Hindlimb muscle (tissue), 1 donor: ENCODE measurements around the gene ADPGK. TPM values are rescaled to one million over a fixed set of nuclear protein-coding genes. Genes with fewer than 3 reads are reported as not detected.
"Not testable (repeated sequence)": the region's sequence is repeated elsewhere in the genome, so short reads cannot be mapped to it uniquely, and the experiment has no call there.

Experiments used
- DNase-seq: peaks from one replicate; pipeline ENCODE4 v3.0.0-alpha.2; 2013
- polyA plus RNA-seq: library from polyadenylated mRNA; unstranded; fragments of 120-200 nt; gene quantifications from one replicate; pipeline ENCODE4 v1.2.1, GENCODE V29; 2013; ENCODE audit not compliant: insufficient read length

ADPGK gene
- polyA plus RNA-seq, 1 donor: 34.3 TPM

DNA sequence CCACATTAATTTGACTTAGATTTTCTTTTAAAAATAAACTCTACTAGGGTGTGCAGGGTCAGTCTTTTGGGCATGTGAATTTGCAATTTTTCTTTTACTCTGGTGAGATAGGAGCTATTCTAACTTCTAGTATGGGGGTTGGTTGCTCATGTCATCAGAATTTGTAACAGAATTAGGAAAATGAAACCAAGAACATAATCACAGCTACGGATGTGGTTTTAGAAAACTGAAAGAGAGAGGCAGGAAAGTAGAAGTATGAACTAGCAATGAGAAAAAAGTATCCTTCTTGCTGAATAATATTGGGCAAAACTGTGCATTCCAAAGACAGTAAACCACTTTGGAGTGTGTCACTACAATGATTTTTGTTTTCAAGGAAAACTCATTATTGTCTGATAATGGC lies 43.3 kb downstream of the ADPGK start:
- no peak for DNase-seq

DNA sequence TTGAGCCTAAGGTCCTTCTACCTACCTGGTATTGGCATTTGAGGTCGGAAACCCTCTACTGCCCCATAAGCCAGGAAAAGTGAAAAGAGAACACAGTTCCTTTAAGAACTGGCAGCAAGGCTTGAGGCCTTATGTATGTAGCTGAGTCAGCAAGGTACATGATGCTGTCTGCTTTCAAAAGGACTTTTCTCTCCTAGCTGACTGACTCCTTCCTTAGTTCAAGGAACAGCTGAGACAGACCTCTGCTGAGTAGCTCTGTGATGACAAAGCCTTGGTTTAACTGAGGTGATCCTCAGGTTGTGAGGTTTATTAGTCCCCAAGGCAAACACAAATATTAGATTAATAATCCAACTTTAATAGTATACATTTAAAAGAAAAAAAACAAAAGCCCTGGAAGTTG lies 45.8 kb downstream of the ADPGK start:
- DNase-seq: no peak

DNA sequence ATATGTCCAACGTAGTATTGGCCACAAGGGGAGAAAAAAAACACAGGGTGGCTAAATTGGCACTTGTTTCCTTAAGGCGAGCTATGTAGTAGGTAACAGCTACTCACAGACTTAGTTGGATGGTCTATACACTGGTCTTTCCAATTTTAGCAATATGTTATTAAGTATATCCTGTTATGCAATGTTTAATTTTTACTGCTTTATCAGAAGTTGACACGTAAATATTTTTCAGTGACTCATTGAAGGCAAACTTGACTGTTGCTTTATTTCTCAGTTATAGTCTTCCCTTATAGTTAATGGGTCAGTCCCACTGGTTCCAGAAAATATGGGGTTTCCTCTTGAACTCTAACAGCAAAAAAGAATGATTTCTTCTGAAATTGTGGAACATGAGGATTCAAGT lies 46.5 kb downstream of the ADPGK start:
- DNase-seq: no peak

DNA sequence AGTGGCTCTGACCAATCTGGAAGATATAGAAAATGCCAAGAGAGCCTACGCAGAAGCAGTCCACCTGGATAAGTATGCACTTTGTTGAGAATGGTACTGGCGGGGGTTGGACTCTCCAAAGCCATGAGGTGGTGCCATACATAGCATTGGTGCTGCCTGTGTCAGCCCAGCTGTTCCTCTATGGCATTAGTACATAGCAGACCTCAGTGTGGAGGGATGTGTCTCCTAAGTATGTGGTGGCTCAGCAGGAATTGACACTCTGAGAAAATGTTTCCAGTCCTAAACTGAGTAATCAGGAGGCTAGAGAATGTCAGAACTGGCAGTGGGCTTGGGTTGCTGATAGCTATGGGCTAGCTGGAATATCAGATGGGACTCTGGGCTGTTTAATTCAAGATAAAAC lies 48.4 kb downstream of the ADPGK start:
- DNase-seq: no peak

DNA sequence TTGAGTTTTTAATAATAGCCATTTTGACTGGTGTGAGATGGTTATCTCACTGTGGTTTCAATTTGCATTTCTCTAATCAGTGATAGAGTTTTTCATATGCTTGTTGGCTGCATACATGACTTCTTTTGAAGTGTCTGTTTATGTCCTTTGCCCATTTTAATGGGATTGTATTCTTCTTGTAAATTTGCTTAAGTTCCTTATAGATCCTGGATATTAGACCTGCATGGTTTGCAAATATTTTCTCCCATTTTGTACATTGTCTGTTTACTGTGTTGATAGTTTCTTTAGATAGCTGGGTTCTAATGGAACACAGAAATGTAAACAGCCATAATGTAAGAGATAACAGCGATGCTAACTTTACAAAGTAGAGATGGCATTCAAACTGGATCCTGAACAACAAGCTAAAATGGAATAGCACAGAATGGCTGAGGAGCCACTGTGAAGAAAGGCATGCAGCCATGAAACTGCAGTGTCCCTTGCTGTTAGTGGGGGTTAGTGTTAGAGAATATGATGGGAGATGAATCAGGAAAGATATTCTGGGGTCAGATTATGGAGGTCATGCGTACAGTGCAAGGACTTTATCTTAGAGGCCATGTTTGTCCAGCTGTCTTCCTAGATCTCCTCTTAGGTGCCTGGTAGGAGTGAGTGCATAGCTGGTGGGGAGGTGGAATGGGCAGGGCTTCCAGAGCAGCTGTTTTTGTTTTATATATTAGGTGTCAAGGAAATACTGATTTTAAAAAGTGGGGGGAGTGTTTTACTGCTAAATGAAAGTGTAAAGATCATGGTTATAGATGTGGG lies 49.4 kb downstream of the ADPGK start:
- no peak for DNase-seq

DNA sequence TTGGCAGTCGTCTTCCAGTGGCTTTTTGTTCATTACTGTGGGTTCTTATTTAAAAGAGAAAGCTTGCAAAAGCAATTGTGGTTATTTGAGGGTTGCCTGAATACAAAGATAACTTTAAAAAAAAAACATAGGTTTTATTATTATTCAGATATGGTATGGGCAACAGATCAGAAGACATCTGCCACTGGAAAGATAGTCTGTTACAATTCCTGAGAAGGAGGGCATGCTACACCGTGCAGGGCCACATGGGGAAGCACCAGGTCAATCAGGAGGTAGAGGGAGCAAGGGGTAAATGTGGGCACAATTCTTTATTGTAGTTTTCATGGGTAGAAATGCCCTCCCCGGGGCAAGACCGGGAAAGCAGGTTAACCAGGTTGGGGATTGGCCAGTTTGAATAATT lies 51.0 kb downstream of the ADPGK start:
- DNase-seq: no peak

DNA sequence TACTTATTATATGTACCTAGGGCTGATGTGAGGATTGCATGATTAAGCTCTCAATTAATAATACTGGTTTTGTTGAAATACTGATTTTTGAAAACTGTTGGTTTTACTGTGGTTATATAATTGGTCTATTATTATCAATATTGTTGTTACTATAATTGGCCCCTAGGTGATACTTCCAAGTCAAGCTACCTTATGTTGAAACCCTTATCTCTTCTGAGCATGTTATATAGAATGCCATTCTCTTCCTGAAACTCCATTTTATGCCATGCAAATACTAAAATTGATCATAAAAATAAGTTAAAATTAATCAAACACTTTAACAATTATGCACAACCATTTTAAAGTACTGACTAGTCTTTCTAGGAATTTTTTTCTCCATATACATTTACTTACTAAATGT lies 51.5 kb downstream of the ADPGK start:
- no peak for DNase-seq

DNA sequence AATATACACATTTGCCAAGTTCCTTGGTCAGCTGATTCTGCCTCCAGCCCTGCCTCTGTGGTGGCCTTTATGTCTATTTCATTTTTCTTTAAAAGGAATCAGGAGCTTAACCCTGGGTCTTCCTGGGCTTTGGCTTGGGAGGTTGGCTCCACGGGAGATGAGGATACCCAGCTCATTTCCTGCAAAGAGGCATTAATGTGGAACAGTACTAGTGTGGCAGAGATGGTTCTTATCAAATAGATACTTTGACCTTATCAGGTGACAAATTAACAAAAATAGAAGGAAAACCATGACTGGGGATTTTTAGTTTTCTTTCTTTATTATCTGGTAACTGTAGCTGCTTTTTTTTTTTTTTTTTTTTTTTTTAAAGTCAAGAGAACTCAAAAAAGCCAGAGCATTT lies 54.7 kb downstream of the ADPGK start:
- DNase-seq: no peak

DNA sequence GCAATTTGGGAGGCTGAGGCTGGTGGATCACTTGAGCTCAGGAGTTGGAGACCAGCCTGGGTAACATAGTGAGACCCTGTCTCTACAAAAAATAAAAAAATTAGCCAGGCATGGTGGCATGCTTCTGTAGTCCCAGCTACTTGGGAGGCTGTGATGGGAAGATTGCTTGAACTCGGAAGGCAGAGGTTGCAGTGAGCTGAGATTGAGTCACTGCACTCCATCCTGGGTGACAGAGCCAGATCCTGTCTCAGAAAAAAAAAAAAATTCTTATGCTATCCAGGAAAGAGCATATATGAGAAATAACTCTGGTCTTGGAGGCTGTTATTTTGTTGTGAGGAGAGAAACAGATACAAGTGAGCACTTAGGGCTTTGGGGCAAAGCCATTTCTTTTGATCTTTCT lies 55.3 kb downstream of the ADPGK start:
- DNase-seq: not testable (repeated sequence)

DNA sequence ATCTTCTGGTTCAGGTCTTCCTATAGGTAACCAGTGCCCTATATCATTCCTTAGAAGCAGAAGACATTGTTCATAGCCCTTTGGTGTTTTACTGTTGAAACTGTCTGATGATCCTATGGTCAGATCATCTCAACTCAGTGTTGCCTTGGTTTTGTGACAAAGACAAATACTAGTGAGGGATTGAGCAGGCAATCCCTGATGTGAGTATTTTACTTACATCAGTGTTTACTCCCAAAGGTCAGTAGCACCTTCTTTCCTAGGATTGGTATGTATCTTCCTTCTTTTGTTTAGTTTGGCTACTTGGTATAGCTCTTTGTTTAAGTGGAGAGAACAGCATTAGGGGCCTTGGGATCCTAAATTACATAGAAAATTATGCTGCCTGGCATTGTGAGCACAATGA lies 56.4 kb downstream of the ADPGK start:
- DNase-seq: no peak

DNA sequence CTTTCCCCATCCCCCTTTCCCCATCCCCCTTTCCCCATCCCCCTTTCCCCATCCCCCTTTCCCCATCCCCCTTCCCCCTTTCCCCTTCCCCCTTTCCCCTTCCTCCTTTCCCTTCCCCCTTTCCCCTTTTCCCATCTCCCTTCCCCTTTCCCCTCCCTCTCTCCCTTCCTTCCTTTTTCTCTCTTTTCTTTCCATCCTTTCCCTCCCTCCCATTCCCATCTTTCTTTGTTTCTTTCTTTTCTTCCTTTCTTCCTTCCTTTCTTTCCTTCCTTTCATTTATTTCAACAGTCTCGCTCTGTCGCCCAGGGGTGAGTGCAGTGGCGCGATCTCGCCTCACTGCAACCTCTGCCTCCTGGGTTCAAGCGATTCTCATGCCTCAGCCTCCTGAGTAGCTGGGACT lies 57.7 kb downstream of the ADPGK start:
- DNase-seq: not testable (repeated sequence)

DNA sequence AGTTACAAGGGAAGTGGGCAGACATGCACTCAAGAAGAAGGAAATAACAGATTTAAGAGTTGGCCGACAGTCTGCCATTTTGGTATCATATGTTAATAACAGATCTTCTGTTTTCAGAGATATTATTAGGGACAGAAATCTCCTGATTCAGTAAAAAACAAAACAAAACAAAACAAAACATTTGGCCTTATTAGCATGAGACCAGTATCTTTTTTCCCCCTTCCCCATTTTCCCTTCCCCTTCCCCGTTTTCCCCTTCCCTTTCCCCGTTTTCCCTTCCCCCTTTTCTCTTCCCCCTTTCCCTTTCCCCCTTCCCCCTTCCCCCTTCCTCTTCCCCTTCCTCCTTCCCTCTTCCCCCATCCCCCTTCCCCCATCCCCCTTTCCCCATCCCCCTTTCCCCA lies 58.1 kb downstream of the ADPGK start:
- DNase-seq: no peak

DNA sequence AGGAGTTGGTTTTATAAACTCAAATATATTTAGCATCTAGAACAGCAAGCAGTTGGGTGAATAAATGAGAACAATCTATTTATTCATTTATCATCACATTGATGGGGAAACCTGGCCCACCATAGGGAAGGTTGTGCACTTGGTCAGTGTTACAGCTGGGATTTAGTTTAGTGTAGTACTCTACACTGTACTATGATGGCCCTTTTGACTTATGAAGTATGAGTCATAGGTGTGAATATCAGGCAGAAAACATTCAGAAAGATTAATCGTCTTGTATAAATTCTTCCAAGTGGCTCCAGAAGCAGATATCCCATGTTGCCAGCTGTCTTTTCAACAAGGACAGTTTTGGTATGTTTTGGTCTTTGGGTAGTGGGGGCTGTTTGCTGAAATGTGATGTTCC lies 59.5 kb downstream of the ADPGK start:
- DNase-seq: no peak

DNA sequence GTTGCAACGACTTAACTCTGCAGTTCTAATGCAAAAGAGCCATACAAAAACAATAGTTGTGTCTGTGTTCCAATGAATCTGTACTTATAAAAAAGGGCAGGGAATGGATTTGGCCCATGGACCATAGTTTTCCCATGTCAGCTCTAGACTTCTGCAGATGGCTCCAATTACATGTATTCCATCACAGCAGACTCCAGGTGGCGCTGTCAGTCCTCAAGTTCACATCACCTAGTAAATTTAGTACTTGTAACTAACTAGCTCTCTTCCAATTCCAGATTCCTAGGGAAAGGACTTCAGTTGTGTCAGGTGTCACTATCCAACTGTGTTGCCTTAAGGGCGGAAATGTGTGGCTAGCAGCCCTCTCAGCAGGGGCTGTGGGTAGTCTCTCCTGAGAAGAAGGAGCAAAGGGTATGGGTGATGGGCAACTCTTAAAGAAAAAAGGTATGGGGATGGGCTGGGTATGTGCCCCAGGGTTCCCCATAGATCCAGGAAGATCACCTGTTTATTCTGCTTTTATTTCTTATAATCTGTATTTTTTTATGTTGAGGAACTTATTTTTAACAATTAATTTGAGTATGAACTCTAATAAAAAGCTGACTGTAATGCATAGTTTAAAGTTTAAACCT lies 61.4 kb downstream of the ADPGK start:
- DNase-seq: peak; percentile 54

DNA sequence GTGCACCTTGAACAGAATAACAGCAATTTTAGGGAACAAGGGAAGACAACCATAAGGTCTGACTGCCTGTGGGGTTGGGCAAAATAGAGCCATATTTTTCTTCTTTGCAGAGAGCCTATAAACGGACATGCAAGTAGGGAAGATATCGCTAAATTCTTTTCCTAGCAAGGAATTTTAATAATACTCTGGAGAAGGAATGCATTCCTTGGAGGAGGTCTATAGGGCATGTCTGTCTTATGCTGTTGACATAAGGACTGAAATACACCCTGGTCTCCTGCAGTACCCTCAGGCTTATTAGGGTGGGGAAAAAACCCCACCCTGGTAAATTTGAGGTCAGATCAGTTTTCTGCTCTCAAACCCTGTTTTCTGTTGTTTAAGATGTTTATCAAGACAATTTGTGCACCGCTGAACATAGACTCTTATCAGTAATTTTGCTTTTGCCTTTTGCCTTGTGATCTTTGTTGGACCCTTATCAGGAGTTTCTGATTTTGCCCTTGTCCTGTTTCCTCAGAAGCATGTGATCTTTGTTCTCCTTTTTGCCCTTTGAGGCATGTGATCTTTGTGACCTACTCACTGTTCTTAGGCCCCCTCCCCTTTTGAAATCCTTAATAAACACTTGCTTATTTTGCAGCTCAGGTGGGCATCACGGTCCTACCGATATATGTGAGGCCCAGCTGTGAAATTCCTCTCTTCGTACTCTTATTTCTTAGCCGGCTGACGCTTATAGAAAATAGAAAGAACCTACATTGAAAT lies 74.8 kb downstream of the ADPGK start:
- not testable (repeated sequence) for DNase-seq

DNA sequence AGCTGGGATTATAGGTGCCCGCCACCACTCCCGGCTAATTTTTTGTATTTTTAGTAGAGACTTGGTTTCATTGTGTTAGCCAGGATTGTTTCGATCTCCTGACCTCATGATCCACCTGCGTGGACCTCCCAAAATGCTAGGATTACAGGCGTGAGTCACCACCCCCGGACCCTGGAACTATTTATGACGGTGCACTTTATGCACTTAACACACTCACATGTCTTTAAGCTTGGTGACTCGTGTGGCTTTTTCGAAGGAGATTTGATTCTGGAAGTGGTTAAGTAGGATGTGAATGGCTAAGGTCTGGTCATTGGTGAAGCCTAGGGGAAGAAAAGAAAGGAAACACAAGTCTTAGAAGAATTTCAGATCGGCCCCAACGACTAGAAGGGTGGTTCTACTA lies 77.3 kb downstream of the ADPGK start:
- DNase-seq: no peak

Other genes with a start within 250 kb of the ADPGK start
- gene GOLGA6B, start 129.1 kb downstream of the ADPGK start, polyA plus RNA-seq: not detected
- not detected for gene HIGD2B, start 97.6 kb downstream of the ADPGK start, polyA plus RNA-seq
- gene BBS4, start 97.6 kb downstream of the ADPGK start, polyA plus RNA-seq: 22.3 TPM